HG02840 (cell line): ENCODE data around the gene TCF7L2.

ENCODE experiments used
- ATAC-seq: cut with Tn5 transposase; IDR thresholded peaks from one replicate; pipeline ENCODE4 v1.9.1; 2021; ENCODE audit warnings: mild to moderate bottlenecking, moderate library complexity, moderate number of reproducible peaks; ENCODE audit not compliant: unreplicated experiment, low FRiP score

TCF7L2 gene

DNA sequence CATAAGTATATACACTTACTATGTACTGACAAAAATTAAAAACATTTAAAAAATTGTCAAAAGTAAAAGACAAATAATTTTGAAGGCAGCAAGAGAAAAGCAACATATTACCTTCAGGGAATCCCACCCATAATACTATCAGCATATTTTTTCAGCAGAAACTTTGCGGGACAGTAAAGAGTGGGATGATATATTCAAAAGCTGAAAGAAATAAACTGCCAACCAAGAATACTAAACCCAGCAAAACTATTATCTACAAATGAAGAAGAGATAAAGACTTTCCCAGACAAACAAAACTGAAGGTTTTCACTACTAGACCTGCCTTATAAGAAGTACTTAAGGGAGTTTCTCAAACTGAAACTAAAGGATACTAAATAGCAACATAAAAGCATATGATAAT, 257.9 kb downstream of the TCF7L2 start:
- ATAC-seq = no peak

DNA sequence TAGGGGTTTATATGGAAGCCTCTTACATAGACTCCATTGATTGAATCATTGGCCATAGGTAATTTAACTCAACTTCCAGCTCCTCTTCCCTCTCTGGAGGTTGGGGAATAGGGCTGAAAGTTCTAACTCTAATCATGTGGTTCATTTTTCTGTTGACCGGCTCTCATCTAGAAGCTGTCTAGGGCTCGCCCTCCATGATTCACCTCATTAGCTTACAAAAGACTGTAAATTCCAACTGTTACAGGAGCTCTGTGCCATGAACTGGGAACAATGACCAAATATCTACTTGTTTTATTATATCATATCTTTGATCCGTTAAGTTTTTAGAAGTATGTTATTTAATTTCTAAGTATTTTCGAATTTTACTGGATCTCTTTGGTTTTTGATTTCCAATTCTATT, 263.0 kb downstream of the TCF7L2 start:
- no peak for ATAC-seq

DNA sequence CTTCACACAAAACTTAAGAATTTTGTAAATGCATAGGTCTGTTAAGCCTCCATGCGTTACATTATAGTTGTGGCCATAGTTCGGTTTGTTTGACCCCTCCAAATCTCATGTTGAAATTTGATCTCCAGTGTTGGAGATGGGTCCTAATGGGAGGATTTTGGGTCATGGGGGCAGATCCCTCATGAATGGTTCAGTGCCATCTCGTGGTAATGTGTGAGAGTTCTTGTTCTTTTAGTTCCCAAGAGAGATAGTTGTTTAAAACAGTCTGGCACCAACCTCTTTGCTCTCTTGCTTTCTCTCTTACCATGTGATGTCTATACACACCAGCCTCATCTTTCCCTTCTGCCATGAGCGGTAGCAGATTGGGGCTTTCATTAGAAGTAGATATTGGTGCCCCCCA, 264.3 kb downstream of the TCF7L2 start:
- no peak for ATAC-seq

DNA sequence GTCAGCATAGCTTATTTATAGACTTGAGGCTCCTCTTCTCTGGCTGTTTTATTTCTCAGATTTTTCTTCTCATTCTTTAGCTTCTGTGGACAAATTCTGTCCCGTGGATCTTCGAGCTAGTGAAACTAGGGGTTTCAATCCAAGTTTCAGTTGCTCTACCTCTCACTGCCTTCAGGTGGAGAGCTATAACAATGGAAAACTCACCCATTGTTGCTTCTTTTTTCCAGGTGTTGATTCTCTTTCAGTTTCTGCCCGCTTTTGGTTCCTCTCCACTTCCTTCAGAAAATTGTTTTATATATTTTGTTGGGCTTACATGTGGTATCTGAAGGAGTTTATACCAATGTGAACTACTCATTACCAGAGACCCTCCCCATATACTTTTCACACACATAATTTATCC, 266.1 kb downstream of the TCF7L2 start:
- ATAC-seq = no peak
